Immature natural killer cell (primary cell): ENCODE data around the gene IMMP2L. TPM values are rescaled to one million over a fixed set of nuclear protein-coding genes. Genes with fewer than 3 reads are reported as not detected.
A peak's percentile ranks its signal among the peaks of the same experiment; 100 is the strongest.
"Not testable (repeated sequence)": the region's sequence is repeated elsewhere in the genome, so short reads cannot be mapped to it uniquely, and the experiment has no call there.

ENCODE experiments used
- DNase-seq, 3 donors: peaks; one replicate each; pipeline ENCODE4 v3.0.0; 2022; ENCODE audit warnings: mixed read lengths in 1 of 3
- H3K27ac Mint-ChIP-seq, 6 donors: one replicate each; pipeline ENCODE4 v1.8.0; 2020; ENCODE audit warnings: mixed read lengths in 6 of 6, mild to moderate bottlenecking in 5 of 6, inconsistent platforms in 4 of 6, moderate library complexity in 3 of 6
- H3K27me3 Mint-ChIP-seq, 3 donors: one replicate each; pipeline ENCODE4 v1.8.0; 2020 to 2021; ENCODE audit warnings: low read depth in 3 of 3, mild to moderate bottlenecking in 3 of 3, mixed read lengths in 3 of 3, moderate library complexity in 3 of 3, inconsistent platforms in 1 of 3
- H3K36me3 Mint-ChIP-seq, 3 donors: one replicate each; pipeline ENCODE4 v1.8.0; 2020; ENCODE audit warnings: mixed read lengths in 3 of 3, inconsistent platforms in 2 of 3, mild to moderate bottlenecking in 2 of 3
- H3K4me1 Mint-ChIP-seq, 2 donors: one replicate each; pipeline ENCODE4 v1.8.0; 2020; ENCODE audit warnings: inconsistent platforms in 2 of 2, mild to moderate bottlenecking in 2 of 2, mixed read lengths in 2 of 2, moderate library complexity in 1 of 2
- H3K4me3 Mint-ChIP-seq, 5 donors: one replicate each; pipeline ENCODE4 v1.8.0; 2020; ENCODE audit warnings: mild to moderate bottlenecking in 5 of 5, mixed read lengths in 5 of 5, inconsistent platforms in 3 of 5, moderate library complexity in 3 of 5
- H3K9me3 Mint-ChIP-seq, 6 donors: one replicate each; pipeline ENCODE4 v1.8.0; 2020; ENCODE audit warnings: mild to moderate bottlenecking in 6 of 6, mixed read lengths in 6 of 6, inconsistent platforms in 4 of 6, moderate library complexity in 3 of 6
- polyA plus RNA-seq, 3 donors: library from polyadenylated mRNA; unstranded; fragments of 300-500 nt; fragmentation: Illumina TruSeq; gene quantifications; one replicate each; pipeline ENCODE4 v1.2.3, GENCODE V29; 2021

IMMP2L gene
- polyA plus RNA-seq, 3 donors from 2014 or later = 17.0 to 20.7 TPM; not detected in 1

DNA sequence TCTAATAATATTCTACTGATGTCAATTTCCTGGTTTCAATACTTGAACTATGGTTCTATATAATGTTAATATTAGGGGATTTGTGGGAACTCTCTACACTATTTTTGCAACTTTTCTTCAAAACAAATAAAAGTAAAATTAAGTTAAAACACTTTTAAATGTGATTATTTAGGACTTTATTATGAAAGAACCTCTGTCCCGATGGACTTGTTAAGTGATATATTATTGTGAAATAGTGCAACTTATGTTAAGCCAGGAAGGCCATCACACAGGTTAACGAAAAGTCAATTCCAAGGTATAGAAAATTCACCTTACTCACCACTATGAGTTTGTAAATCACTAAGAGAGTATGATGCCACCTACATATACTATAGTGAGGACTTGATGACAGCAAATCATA is 79.2 kb downstream of the IMMP2L start:
- H3K27me3 Mint-ChIP-seq = no peaks in the 10 kb centered on the region
- H3K4me3 Mint-ChIP-seq = no peak overlapping the region
- H3K4me1 Mint-ChIP-seq = no peaks in the 10 kb centered on the region
- DNase-seq = no peak
- H3K9me3 Mint-ChIP-seq = peaks cover 0 to 1% (median 0%) of the 10 kb centered on the region in 6 donors
- H3K36me3 Mint-ChIP-seq = peaks cover 0 to 6% (median 0%) of the 10 kb centered on the region in 3 donors
- H3K27ac Mint-ChIP-seq = no peak overlapping the region

DNA sequence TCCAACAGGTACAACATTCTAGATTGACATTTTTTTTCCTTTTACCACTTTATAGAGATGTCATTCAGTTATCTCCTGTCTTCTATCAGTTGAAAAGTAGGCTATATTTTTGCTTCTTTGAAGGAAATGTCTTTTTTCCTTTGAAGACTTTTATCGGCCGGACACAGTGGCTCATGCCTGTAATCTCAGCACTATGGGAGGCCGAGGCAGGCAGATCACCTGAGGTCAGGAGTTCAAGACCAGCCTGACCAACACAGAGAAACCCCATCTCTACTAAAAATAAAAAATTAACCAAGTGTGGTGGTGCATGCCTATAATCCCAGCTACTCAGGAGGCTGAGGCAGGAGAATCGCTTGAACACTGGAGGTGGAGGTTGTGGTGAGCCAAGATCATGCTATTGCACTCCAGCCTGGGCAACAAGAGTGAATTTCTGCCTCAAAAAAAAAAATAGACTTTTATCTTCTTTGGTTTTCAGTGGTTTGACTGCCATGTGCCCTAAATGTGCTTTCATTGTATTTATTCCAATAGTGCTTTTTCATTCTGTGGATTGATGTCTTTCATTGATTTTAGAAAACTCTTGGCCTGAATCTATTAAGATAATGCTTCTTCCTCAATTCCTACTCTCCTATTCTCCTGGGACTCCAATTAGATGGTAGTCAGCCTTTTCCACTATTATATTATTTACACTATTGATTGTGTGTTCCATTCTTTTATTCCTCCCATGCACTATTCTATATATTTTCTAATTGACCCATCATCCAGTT is 84.6 kb downstream of the IMMP2L start:
- Mint-ChIP-seq H3K36me3 (peaks cover 0 to 9% (median 3%) of the 10 kb centered on the region in 3 donors), H3K27me3 (no peaks in the 10 kb centered on the region), H3K9me3 (peaks cover 0 to 4% (median 0%) of the 10 kb centered on the region in 6 donors), H3K4me3 (no peak overlapping the region), H3K4me1 (no peaks in the 10 kb centered on the region), H3K27ac (no peak overlapping the region)
- no peak for DNase-seq

DNA sequence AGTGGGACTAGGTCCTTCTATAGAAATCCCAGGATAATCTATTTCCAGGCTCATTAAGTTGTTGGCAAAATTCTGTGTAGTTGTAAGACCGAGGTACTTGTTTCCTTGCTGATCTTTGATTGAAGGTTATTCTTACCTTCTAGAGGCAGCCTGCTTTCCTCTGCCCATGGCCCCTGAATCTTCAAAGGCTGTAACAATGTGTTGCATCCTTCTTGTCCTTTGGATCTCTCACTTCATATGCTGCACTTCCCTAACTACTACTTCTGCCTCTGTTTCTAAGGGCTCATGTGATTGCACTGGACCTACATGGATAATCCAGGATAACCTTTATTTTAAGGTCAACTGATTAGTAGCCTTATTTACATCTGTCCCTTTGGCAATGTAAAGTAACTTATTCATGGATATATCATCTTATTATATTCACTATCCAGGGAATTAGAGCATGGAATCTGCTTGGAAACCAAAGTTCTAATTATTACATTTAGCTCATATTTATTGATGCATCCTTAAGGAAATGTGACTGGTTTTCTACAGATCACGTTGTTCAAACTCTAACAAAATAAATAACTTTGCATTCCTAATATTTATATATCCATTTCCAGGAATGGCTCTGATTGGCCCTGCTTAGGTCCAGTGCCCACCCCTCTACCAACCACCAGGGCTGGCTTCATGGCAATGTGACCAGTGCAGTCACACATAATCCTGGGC is 85.6 kb downstream of the IMMP2L start:
- Mint-ChIP-seq H3K4me3 (no peak overlapping the region), H3K4me1 (no peaks in the 10 kb centered on the region), H3K27ac (no peak overlapping the region), H3K36me3 (peaks cover 0 to 9% (median 3%) of the 10 kb centered on the region in 3 donors), H3K27me3 (no peaks in the 10 kb centered on the region), H3K9me3 (peaks cover 0 to 4% (median 0%) of the 10 kb centered on the region in 6 donors)
- DNase-seq = no peak

DNA sequence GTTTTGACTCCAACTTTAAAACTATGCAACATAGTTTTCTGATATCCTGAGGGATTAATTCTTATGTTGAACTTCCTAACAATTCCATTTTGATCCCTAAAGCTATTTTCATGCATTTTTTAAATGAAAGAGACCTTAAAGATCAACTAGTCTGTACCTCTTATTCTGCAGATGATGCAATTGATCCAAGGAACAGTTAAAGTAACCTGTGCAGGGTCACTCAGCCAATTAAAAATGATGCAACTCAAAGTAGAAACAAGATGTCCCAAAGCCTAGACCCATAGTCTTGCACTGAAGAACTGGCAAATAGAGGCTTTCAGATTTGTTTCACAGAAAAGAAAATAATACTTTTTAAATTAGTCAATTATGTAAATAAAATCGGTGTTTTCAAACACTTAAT is 86.3 kb downstream of the IMMP2L start:
- H3K27ac Mint-ChIP-seq = peak overlapping the region in 1 of 6 donors; percentile 23
- H3K27me3 Mint-ChIP-seq = no peaks in the 10 kb centered on the region
- no peak overlapping the region for H3K4me3 Mint-ChIP-seq
- H3K9me3 Mint-ChIP-seq = peaks cover 0 to 8% (median 2%) of the 10 kb centered on the region in 6 donors
- no peaks in the 10 kb centered on the region for H3K4me1 Mint-ChIP-seq
- no peak for DNase-seq
- H3K36me3 Mint-ChIP-seq = peaks cover 0 to 7% (median 3%) of the 10 kb centered on the region in 3 donors

- no peaks in the 10 kb centered on the region for H3K27me3 Mint-ChIP-seq
- H3K9me3 Mint-ChIP-seq = peaks cover 0 to 11% (median 2%) of the 10 kb centered on the region in 6 donors
- H3K36me3 Mint-ChIP-seq = peaks cover 0 to 6% (median 3%) of the 10 kb centered on the region in 3 donors
- H3K27ac Mint-ChIP-seq = no peak overlapping the region
- H3K4me1 Mint-ChIP-seq = no peaks in the 10 kb centered on the region
- H3K4me3 Mint-ChIP-seq = no peak overlapping the region
- DNase-seq = no peak
These were observed 86.9 kb downstream of the IMMP2L start for GRCh38 chr7:111475419-111475748.

DNA sequence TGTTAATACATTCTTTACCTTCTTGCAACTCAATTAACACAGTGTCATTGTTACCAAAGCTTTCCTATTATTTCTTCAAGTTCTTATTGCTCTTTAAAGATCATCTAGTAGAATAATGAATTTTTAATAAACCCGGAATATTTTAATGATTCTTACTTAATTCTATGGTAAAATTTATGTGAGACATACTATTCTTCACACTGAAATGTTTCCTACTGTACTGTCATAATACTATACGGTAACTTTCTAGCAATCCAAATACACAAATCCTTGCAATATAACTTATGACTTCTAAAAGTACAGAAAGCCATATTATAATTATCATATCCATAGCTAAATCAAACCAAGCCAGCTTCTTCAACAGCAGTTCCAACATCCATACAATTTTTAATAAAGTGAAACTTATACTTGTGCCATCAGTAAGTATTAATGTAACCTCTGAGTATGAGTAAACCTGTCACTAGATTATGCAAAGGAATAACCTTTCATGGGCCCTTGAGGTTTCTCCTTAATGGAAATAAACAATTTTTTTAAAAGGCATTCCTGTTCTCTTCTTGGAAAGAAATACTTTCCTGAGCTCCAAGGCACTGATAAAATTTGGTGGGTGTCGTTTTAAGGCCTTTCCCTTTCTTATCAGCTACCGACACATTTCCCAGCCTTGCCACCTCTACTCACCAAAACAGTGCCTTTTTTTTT is 87.4 kb downstream of the IMMP2L start:
- Mint-ChIP-seq H3K4me3 (no peak overlapping the region), H3K4me1 (no peaks in the 10 kb centered on the region), H3K36me3 (peaks cover 0 to 6% (median 3%) of the 10 kb centered on the region in 3 donors), H3K27me3 (no peaks in the 10 kb centered on the region), H3K27ac (no peak overlapping the region), H3K9me3 (peaks cover 0 to 11% (median 2%) of the 10 kb centered on the region in 6 donors)
- DNase-seq = no peak

GRCh38 chr7:111473449-111474198 is 88.7 kb downstream of the IMMP2L start:
- Mint-ChIP-seq H3K27ac (no peak overlapping the region), H3K9me3 (peaks cover 2 to 15% (median 6%) of the 10 kb centered on the region in 6 donors), H3K36me3 (peaks cover 4 to 10% (median 7%) of the 10 kb centered on the region in 3 donors), H3K27me3 (no peaks in the 10 kb centered on the region), H3K4me1 (no peaks in the 10 kb centered on the region), H3K4me3 (no peak overlapping the region)
- no peak for DNase-seq

DNA sequence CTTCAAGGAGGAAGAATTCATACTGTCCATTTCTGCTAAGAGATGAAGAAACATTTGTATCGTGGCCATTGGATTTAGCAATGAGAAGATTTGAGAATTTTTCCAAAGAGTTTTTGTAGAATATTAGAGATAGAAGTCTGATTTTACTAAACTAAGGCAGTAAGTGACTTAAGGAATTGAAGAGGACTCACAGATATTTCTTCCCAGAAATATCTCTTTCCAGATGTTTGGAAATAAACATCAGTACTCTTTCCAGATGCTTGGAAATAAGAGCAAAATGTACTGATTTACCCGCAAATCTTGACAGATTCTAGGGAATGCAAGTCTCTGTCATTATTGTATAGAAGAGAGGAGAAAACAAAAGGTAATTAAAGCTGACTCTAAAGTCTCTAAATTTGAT is 91.3 kb downstream of the IMMP2L start:
- H3K27ac Mint-ChIP-seq = no peak overlapping the region
- peaks cover 4 to 14% (median 9%) of the 10 kb centered on the region in 6 donors for H3K9me3 Mint-ChIP-seq
- H3K27me3 Mint-ChIP-seq = no peaks in the 10 kb centered on the region
- DNase-seq = no peak
- H3K36me3 Mint-ChIP-seq = peaks cover 7 to 8% (median 8%) of the 10 kb centered on the region in 3 donors
- H3K4me3 Mint-ChIP-seq = no peak overlapping the region
- no peaks in the 10 kb centered on the region for H3K4me1 Mint-ChIP-seq

GRCh38 chr7:111469894-111470293 is 92.4 kb downstream of the IMMP2L start:
- H3K27ac Mint-ChIP-seq, H3K4me3 Mint-ChIP-seq, H3K36me3 Mint-ChIP-seq, H3K4me1 Mint-ChIP-seq, H3K27me3 Mint-ChIP-seq, DNase-seq: not testable (repeated sequence)
- peaks cover 4 to 14% (median 9%) of the 10 kb centered on the region in 6 donors for H3K9me3 Mint-ChIP-seq

DNA sequence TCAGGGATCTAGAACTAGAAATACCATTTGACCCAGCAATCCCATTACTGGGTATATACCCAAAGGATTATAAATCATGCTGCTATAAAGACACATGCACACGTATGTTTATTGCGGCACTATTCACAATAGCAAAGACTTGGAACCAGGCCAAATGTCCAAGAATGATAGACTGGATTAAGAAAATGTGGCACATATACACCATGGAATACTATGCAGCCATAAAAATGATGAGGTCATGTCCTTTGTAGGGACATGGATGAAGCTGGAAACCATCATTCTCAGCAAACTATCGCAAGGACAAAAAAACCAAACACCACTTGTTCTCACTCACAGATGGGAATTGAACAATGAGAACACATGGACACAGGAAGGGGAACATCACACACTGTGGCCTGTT is 96.5 kb downstream of the IMMP2L start:
- H3K36me3 Mint-ChIP-seq = peaks cover 7 to 14% (median 8%) of the 10 kb centered on the region in 3 donors
- not testable (repeated sequence) for H3K4me3 Mint-ChIP-seq, H3K27me3 Mint-ChIP-seq, DNase-seq, H3K9me3 Mint-ChIP-seq, H3K4me1 Mint-ChIP-seq, H3K27ac Mint-ChIP-seq

DNA sequence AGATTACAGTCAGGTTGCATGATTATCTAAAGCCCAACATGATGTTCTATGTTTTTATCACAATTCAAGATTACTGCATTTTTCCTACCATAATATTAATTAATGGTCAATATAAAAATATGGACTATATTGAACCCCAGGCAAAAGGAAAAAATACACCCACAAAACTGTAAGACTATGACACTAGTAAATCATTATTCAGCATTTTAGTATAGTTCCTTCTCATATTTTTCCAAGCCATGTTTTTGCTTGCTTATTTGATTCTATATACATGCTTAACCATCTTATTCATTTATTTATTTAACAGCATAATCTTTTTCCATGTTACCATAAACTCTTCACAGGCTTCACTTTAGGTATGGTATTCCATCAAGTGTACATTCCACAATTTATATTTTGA is 101.6 kb downstream of the IMMP2L start:
- Mint-ChIP-seq H3K4me1 (no peaks in the 10 kb centered on the region), H3K9me3 (peaks cover 0 to 3% (median 1%) of the 10 kb centered on the region in 6 donors), H3K36me3 (peaks cover 0 to 8% (median 0%) of the 10 kb centered on the region in 3 donors), H3K27ac (no peak overlapping the region), H3K4me3 (no peak overlapping the region), H3K27me3 (no peaks in the 10 kb centered on the region)
- DNase-seq = no peak

DNA sequence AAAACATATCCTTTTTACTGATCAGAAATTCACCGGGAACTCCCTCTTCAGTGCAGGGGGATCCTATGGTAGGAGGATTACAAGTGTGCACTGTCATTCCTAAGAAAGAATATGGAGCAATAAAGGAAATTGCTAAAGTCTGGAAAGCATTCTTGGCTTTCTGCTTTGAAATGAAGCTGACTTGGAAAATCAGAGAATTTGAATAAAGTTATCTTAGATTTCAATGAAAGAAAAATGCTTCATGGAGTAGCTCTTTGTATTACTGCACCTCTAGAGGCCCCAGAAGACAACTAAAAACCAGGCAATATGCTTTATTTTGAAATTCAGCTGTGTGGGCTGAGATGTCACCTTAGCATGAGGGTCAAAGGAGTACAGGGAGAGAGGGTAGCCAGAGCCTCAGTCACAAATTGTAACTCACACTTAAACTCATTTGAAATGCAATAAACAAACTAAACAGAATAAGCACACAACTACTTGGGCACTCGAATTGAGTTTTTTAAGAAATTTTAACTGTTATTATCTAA is 102.5 kb downstream of the IMMP2L start:
- no peak for DNase-seq
- Mint-ChIP-seq H3K27ac (no peak overlapping the region), H3K27me3 (no peaks in the 10 kb centered on the region), H3K9me3 (peaks cover 0 to 3% (median 2%) of the 10 kb centered on the region in 6 donors), H3K4me3 (no peak overlapping the region), H3K4me1 (no peaks in the 10 kb centered on the region), H3K36me3 (peaks cover 0 to 8% (median 0%) of the 10 kb centered on the region in 3 donors)

DNA sequence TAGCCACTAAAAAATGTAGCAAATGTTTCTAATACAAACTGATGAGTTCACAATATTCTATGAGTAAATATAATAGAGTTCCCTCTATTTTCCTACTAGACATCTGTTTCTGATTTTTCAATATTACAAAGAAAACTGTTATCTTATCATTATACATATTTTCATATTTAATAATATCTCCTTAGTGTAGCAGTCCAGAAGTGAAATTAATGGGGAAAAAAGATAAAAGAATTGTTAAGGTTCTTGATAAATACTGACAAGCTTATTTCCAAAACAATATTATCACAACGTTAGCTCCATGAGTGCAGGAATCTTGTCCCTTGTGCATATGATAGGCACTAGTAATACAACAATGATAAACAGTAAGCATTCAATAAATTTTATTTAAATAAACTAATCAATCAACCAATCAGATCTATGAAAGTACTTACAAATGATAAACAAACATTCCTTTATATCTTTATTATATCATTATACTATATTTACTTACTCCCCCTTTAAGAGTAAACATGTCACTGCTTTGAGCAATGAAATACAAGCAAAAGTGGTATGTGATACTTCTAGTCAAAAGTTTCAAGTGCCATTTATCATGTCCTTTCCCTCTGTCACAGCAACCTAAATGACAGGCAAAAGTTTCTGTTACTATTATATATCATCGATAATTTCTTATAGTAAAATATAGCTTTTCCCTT is 103.1 kb downstream of the IMMP2L start:
- Mint-ChIP-seq H3K9me3 (peaks cover 0 to 3% (median 1%) of the 10 kb centered on the region in 6 donors), H3K4me1 (no peaks in the 10 kb centered on the region), H3K4me3 (no peak overlapping the region), H3K27ac (no peak overlapping the region), H3K27me3 (no peaks in the 10 kb centered on the region), H3K36me3 (peaks cover 0 to 8% (median 0%) of the 10 kb centered on the region in 3 donors)
- DNase-seq = no peak
